H1 (cell line): Measurements from ENCODE around the gene CD200. TPM values are rescaled to one million over a fixed set of nuclear protein-coding genes. Genes with fewer than 3 reads are reported as not detected.

ENCODE experiments used
- CTCF ChIA-PET: fragments of 300-600 bp; sonication (Branson Sonifier 250); formaldehyde crosslinking; loops from one replicate; lab custom pipeline; 2021; ENCODE audit not compliant: partially characterized antibody; lab: Charles Lee
- POLR2A ChIA-PET: fragments of 300-600 bp; sonication (Branson Sonifier 250); formaldehyde crosslinking; loops from one replicate; lab custom pipeline; 2021; ENCODE audit warnings: inconsistent platforms; ENCODE audit not compliant: partially characterized antibody; lab: Charles Lee
- DNase-seq, 2 experiments: peaks; one replicate each; pipeline versions ENCODE4 v3.0.0 to v3.0.0-alpha.2; 2010 to 2022; ENCODE audit warnings: low spot score in 2 of 2, low read depth in 1 of 2, mixed read lengths in 1 of 2
- FAIRE-seq: peaks from 2 replicates; lab custom pipeline; 2011; peaks lifted over from hg19 to GRCh38; lab: Jason Lieb, UNC
- H2AFZ ChIP-seq: 2 replicates; pipeline ENCODE4 v1.8.1; 2012; ENCODE audit warnings: low read length, inconsistent platforms
- H2AK5ac ChIP-seq: 2 replicates; pipeline ENCODE4 v1.6.1; 2013; ENCODE audit warnings: low read depth, low read length
- H2BK120ac ChIP-seq: replicated peaks from 2 replicates; pipeline ENCODE3; 2013; ENCODE audit warnings: low read depth, low read length, inconsistent platforms
- H2BK12ac ChIP-seq: 2 replicates; pipeline ENCODE4 v1.6.1; 2013; ENCODE audit warnings: low read depth, low read length
- H2BK15ac ChIP-seq: 2 replicates; pipeline ENCODE4 v1.6.1; 2013; ENCODE audit warnings: low read length
- H2BK20ac ChIP-seq: 2 replicates; pipeline ENCODE4 v1.6.1; 2013; ENCODE audit warnings: low read length
- H2BK5ac ChIP-seq: 2 replicates; pipeline ENCODE4 v1.6.1; 2013; ENCODE audit warnings: low read depth, low read length
- H3K14ac ChIP-seq: 2 replicates; pipeline ENCODE4 v1.6.1; 2013; ENCODE audit warnings: inconsistent platforms; ENCODE audit not compliant: insufficient read length
- H3K18ac ChIP-seq: 2 replicates; pipeline ENCODE4 v1.6.1; 2013; ENCODE audit warnings: low read length; ENCODE audit errors: extremely low read depth
- H3K23ac ChIP-seq: 2 replicates; pipeline ENCODE4 v1.6.1; 2013; ENCODE audit warnings: inconsistent platforms; ENCODE audit not compliant: insufficient read length
- H3K23me2 ChIP-seq: 2 replicates; pipeline ENCODE4 v1.6.1; 2013; ENCODE audit warnings: low read depth, low read length
- H3K27ac ChIP-seq: 2 replicates; pipeline ENCODE4 v1.6.1; 2011; ENCODE audit warnings: low read depth, low read length, inconsistent platforms
- H3K27me3 ChIP-seq, 4 experiments: replicated peaks in 1 of 4; 1 replicate in 1 of 4; 2 replicates in 3 of 4; pipeline versions ENCODE4 v1.6.1 to v1.8.1; 2011 to 2013; ENCODE audit warnings: low read length in 3 of 4, mild to moderate bottlenecking in 3 of 4, inconsistent platforms in 2 of 4, mixed read lengths in 2 of 4, moderate library complexity in 1 of 4; ENCODE audit not compliant: control insufficient read depth in 3 of 4, insufficient read depth in 3 of 4; ENCODE audit errors: extremely low read depth in 1 of 4
- H3K36me3 ChIP-seq, 4 experiments: 2 replicates each; pipeline versions ENCODE4 v1.6.1 to v1.8.1; 2011 to 2013; ENCODE audit warnings: mild to moderate bottlenecking in 4 of 4, low read length in 3 of 4, moderate library complexity in 2 of 4, control low read depth in 1 of 4, inconsistent platforms in 1 of 4; ENCODE audit not compliant: insufficient read depth in 4 of 4, control insufficient read depth in 2 of 4
- H3K4ac ChIP-seq: replicated peaks from 2 replicates; pipeline ENCODE3; 2013; ENCODE audit warnings: low read length, low read depth, mixed read lengths, inconsistent platforms; ENCODE audit not compliant: insufficient read length
- H3K4me1 ChIP-seq, 4 experiments: replicated peaks in 1 of 4; 1 replicate in 1 of 4; 2 replicates in 3 of 4; pipeline versions ENCODE4 v1.6.1 to v1.8.1; 2011 to 2013; ENCODE audit warnings: low read length in 3 of 4, inconsistent platforms in 2 of 4, mixed read lengths in 1 of 4; ENCODE audit not compliant: insufficient read depth in 4 of 4, control insufficient read depth in 3 of 4
- H3K4me2 ChIP-seq, 2 experiments: 2 replicates each; pipeline versions ENCODE4 v1.6.1 to v1.8.1; 2011 to 2013; ENCODE audit warnings: low read depth in 2 of 2, low read length in 2 of 2, control low read depth in 1 of 2, inconsistent platforms in 1 of 2, mild to moderate bottlenecking in 1 of 2; ENCODE audit not compliant: insufficient read depth in 1 of 2
- H3K4me3 ChIP-seq, 4 experiments: fragments of 200-600, 300-600 bp in 1 of 4; sonication (generic), shearing (Covaris generic), sonication (Bioruptor Twin) in 1 of 4; 2 replicates each; pipeline versions ENCODE4 v1.5.1 to v1.8.1; 2011 to 2016; ENCODE audit warnings: low read length in 4 of 4, low read depth in 3 of 4, control low read depth in 2 of 4, inconsistent platforms in 2 of 4, mild to moderate bottlenecking in 2 of 4, mixed read lengths in 1 of 4, moderate library complexity in 1 of 4; ENCODE audit not compliant: insufficient read depth in 2 of 4; ENCODE audit errors: extremely low read depth in 1 of 4
- H3K56ac ChIP-seq: replicated peaks from 2 replicates; pipeline ENCODE3; 2013; ENCODE audit warnings: low read depth, mild to moderate bottlenecking, mixed read lengths, low read length, inconsistent platforms; ENCODE audit not compliant: insufficient read length
- H3K79me1 ChIP-seq: 2 replicates; pipeline ENCODE4 v1.6.1; 2013; ENCODE audit warnings: low read depth, low read length, control low read depth
- H3K79me2 ChIP-seq, 2 experiments: 2 replicates each; pipeline versions ENCODE4 v1.6.1 to v1.8.1; 2012 to 2013; ENCODE audit warnings: low read length in 2 of 2, mild to moderate bottlenecking in 2 of 2, inconsistent platforms in 1 of 2; ENCODE audit not compliant: insufficient read depth in 2 of 2, control insufficient read depth in 1 of 2
- H3K9ac ChIP-seq, 4 experiments: replicated peaks in 1 of 4; 1 replicate in 1 of 4; 2 replicates in 3 of 4; pipeline versions ENCODE4 v1.6.1 to v1.8.1; 2011 to 2013; ENCODE audit warnings: low read depth in 3 of 4, low read length in 3 of 4, control low read depth in 2 of 4, mild to moderate bottlenecking in 2 of 4, moderate library complexity in 2 of 4, inconsistent platforms in 1 of 4; ENCODE audit errors: extremely low read depth in 1 of 4
- H3K9me3 ChIP-seq, 2 experiments: 2 replicates each; pipeline versions ENCODE4 v1.6.1 to v1.8.1; 2012 to 2013; ENCODE audit warnings: mild to moderate bottlenecking in 2 of 2, moderate library complexity in 2 of 2, control low read depth in 1 of 2, inconsistent platforms in 1 of 2, low read depth in 1 of 2, low read length in 1 of 2, mixed read lengths in 1 of 2; ENCODE audit not compliant: insufficient read depth in 2 of 2
- H4K20me1 ChIP-seq, 2 experiments: replicated peaks in 1 of 2; 2 replicates each; pipeline versions ENCODE3 to v1.8.1; 2011 to 2013; ENCODE audit warnings: inconsistent platforms in 2 of 2, low read length in 2 of 2, mild to moderate bottlenecking in 1 of 2; ENCODE audit not compliant: insufficient read depth in 2 of 2, control insufficient read depth in 1 of 2
- H4K5ac ChIP-seq: 2 replicates; pipeline ENCODE4 v1.6.1; 2013; ENCODE audit warnings: low read length, low read depth, mixed read lengths, inconsistent platforms; ENCODE audit not compliant: insufficient read length
- H4K8ac ChIP-seq: 2 replicates; pipeline ENCODE4 v1.8.0; 2013; ENCODE audit warnings: mild to moderate bottlenecking, moderate library complexity, low read length, inconsistent platforms; ENCODE audit not compliant: insufficient read depth; ENCODE audit errors: extremely low read depth
- H4K91ac ChIP-seq: replicated peaks from 2 replicates; pipeline ENCODE3; 2013; ENCODE audit warnings: low read length, mixed read lengths, inconsistent platforms; ENCODE audit not compliant: insufficient read length
- POLR2AphosphoS5 ChIP-seq: IDR thresholded peaks from 2 replicates; pipeline ENCODE4 v1.6.1; 2011; ENCODE audit warnings: low read depth, low read length
- RBBP5 ChIP-seq: IDR thresholded peaks from 2 replicates; pipeline ENCODE4 v1.7.1; 2012; ENCODE audit warnings: low read depth, mild to moderate bottlenecking, inconsistent platforms, low read length, moderate library complexity, borderline replicate concordance
- SRF ChIP-seq: IDR thresholded peaks from 2 replicates; pipeline ENCODE4 v1.6.1; 2011; ENCODE audit warnings: mild to moderate bottlenecking, low read depth, low read length, moderate library complexity
- TBP ChIP-seq: IDR thresholded peaks from 2 replicates; pipeline ENCODE4 v1.6.1; 2011; ENCODE audit warnings: low read depth, low read length, improper control_type of control experiment
- WGBS, 2 experiments: shearing (Covaris generic) in 1 of 2; methylation state at CpG; one replicate each; pipeline versions ENCODE4 v1.1.6 to v1.1.7; 2013 to 2015; ENCODE audit warnings: low lambda C conversion rate in 2 of 2, mixed read lengths in 2 of 2, inconsistent platforms in 1 of 2, low coverage in 1 of 2, missing lambda C conversion rate in 1 of 2; ENCODE audit not compliant: insufficient replicate concordance in 2 of 2, insufficient coverage in 1 of 2, insufficient read length in 1 of 2; ENCODE audit errors: extremely low coverage in 1 of 2, missing lambda C conversion rate in 1 of 2; 5-methylcytosine and 5-hydroxymethylcytosine counted together
- long read RNA-seq, 2 experiments: library from RNA in 1 of 2; library from capped mRNA in 1 of 2; stranded (forward); transcript quantifications; one replicate each; pipeline ENCODE4 v2.0.0, GENCODE V29; 2021; ENCODE audit warnings: inconsistent platforms in 1 of 2
- polyA minus RNA-seq, 3 experiments: library from RNA; depleted of rRNA, polyadenylated mRNA; stranded (reverse); fragments of >200 nt; gene quantifications; 1 replicate in 2 of 3; 2 replicates in 1 of 3; pipeline ENCODE4 v1.2.3, GENCODE V29; 2011
- polyA plus RNA-seq, 7 experiments: library from polyadenylated mRNA; depleted of rRNA in 3 of 7; stranded (reverse) in 5 of 7; unstranded in 2 of 7; fragments of >200 nt in 5 of 7; fragments of 200-250 nt in 2 of 7; gene quantifications; 1 replicate in 5 of 7; 2 replicates in 1 of 7; 4 replicates in 1 of 7; pipeline versions ENCODE4 v1.2.1 to v1.2.3, GENCODE V29; 2011 to 2013; ENCODE audit warnings: missing spikeins in 2 of 7, mixed read lengths in 2 of 7
- total RNA-seq: library from RNA; stranded (reverse); fragmentation: NEBNext Ultra II Directional; extraction: Animal tissue kit (Norgen Biotek cat#: 25700); gene quantifications from 2 replicates; pipeline ENCODE4 v1.2.1, GENCODE V29; 2021
- TF ChIP-seq, protein P1 (sequence below): IDR thresholded peaks from 2 replicates; pipeline ENCODE4 v1.6.1; 2012; ENCODE audit warnings: inconsistent platforms

CD200 gene, protein sequence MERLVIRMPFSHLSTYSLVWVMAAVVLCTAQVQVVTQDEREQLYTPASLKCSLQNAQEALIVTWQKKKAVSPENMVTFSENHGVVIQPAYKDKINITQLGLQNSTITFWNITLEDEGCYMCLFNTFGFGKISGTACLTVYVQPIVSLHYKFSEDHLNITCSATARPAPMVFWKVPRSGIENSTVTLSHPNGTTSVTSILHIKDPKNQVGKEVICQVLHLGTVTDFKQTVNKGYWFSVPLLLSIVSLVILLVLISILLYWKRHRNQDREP
- total RNA-seq (50.2 and 51.9 TPM in 2 replicates), polyA plus RNA-seq (2011; rRNA removed) (25.0 and 45.8 TPM in 2 replicates), polyA minus RNA-seq (2011; rRNA and poly(A)+ RNA removed) (41.9 and 57.4 TPM in 2 replicates)
- polyA plus RNA-seq (2011; cell fraction: cytosol; rRNA removed): 39.3 TPM
- polyA plus RNA-seq (2011; cell fraction: nucleus; rRNA removed): 24.9 TPM
- polyA plus RNA-seq (2012, experiment 1 of 2): 46.2 to 51.4 TPM (median 49.5 TPM) in 4 replicates
- 7.0 TPM for polyA plus RNA-seq (2012, experiment 2 of 2)
- polyA plus RNA-seq (2013, experiment 1 of 2): 104 TPM
- 109 TPM for polyA plus RNA-seq (2013, experiment 2 of 2)
- 19.0 TPM for polyA minus RNA-seq (2011; cell fraction: cytosol; rRNA and poly(A)+ RNA removed)
- 38.7 TPM for polyA minus RNA-seq (2011; cell fraction: nucleus; rRNA and poly(A)+ RNA removed)
- long read RNA-seq, experiment 1, transcript CD200-202 (5 exons, 1,997 nt): major isoform, 8 of 55 reads
- long read RNA-seq, experiment 1, transcript CD200-201 (6 exons, 2,129 nt): major isoform, 8 of 55 reads
- long read RNA-seq, experiment 1, partial matches to known transcripts: 25 of 55 reads
- long read RNA-seq, experiment 1, other reads (novel, unspliced or antisense): 6 of 55 reads
- long read RNA-seq, experiment 2, transcript CD200-202 (5 exons, 1,997 nt): minor isoform, 23 of 78 reads
- long read RNA-seq, experiment 2, transcript CD200-201 (6 exons, 2,129 nt): major isoform, 24 of 78 reads
- long read RNA-seq, experiment 2, transcript CD200-203 (7 exons, 1,524 nt): minor isoform, 9 of 78 reads
- long read RNA-seq, experiment 2, partial matches to known transcripts: 5 of 78 reads
- long read RNA-seq, experiment 2, other reads (novel, unspliced or antisense): 12 of 78 reads

DNA sequence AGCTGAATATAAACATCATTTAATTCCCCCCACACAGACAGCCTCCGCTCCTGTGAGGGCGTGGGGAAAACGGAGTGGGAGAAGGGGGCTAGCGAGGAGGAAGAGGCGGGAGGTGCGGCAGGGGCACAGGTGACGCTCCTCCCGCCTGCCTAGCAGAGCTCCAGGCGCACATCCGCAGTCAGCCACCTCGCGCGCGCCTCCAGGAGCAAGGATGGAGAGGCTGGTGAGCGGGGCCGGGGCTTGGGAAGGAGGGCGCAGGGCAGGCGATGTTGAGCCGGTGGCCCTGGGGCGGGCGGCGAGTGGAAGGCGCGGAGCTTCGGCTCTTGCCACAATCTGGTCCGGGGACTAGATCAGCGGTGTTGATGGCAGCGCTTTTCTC, at the start of gene CD200:
TSS of gene CD200 (plus strand) at position 155 of the 379 bp plus-strand sequence. CDS start at position 212, 57 bp downstream.
- no peak for DNase-seq
- Histone ChIP-seq H3K9me3 (no peaks in the 10 kb centered on the region), H2BK15ac (0 out of 2 replicates have a peak within 1 kb of the TSS, but pooled peaks have one; percentile 5), H3K79me1 (peaks cover 10% of the 10 kb centered on the region), H3K4ac (peak within 1 kb of the TSS; percentile 92), H3K14ac (no peak within 1 kb of the TSS), H4K20me1 (no peaks in the 10 kb centered on the region), H2AK5ac (no peak within 1 kb of the TSS), H2BK12ac (no peak within 1 kb of the TSS), H3K18ac (peak within 1 kb of the TSS; percentile 93), H3K9ac (peak within 1 kb of the TSS; percentile 81 to 88 (median 84)), H4K8ac (peak within 1 kb of the TSS; percentile 88), H4K5ac (peak within 1 kb of the TSS; percentile 98), H3K4me2 (peak within 1 kb of the TSS; percentile 86), H2AFZ (no peak within 1 kb of the TSS), H2BK5ac (peak within 1 kb of the TSS; percentile 91), H3K23me2 (peaks cover 7% of the 10 kb centered on the region; the same call in 1 of the 2 replicates), H3K4me3 (peak within 1 kb of the TSS; percentile 63 to 86 (median 84)), H2BK20ac (no peak within 1 kb of the TSS; the same call in 1 of the 2 replicates), H3K23ac (no peak within 1 kb of the TSS), H3K4me1 (peaks cover 2 to 22% (median 10%) of the 10 kb centered on the region in 4 experiments; a peak in 6 of 7 replicates), H3K27ac (peak within 1 kb of the TSS; percentile 91), H3K27me3 (no peaks in the 10 kb centered on the region), H3K79me2 (peaks cover 18 to 55% of the 10 kb centered on the region in 2 experiments), H3K56ac (peak within 1 kb of the TSS; percentile 95), H2BK120ac (peak within 1 kb of the TSS; percentile 92), H3K36me3 (peaks cover 0 to 16% (median 8%) of the 10 kb centered on the region in 4 experiments; a peak in 4 of 8 replicates), H4K91ac (peak within 1 kb of the TSS; percentile 97)
- ChIA-PET POLR2A (interaction anchor here (0.6 to 3.0 kb wide), 23 partner anchors 8 to 310 kb away, joined by 3 to 29 read pairs (median 4); partner anchors contain the start of genes ATG3, SLC35A5 and SLC9C1), CTCF (interaction anchor here (0.6 to 5.9 kb wide), 20 partner anchors 8 to 378 kb away, joined by 3 to 31 read pairs (median 4); partner anchors contain the start of gene SLC9C1)
- no peak for FAIRE-seq
- WGBS, 2 experiments: 2% methylated on average over 28 of the region's 28 CpGs; no CpG with 5 or more reads in 1 of the 2 experiments
- TF ChIP-seq POLR2AphosphoS5 (peak; percentile 84), RBBP5 (peak; percentile 72; the same call in 1 of the 2 replicates), SRF (no peak), TBP (peak; percentile 79; the same call in 1 of the 2 replicates)
- TF ChIP-seq, protein P1, sequence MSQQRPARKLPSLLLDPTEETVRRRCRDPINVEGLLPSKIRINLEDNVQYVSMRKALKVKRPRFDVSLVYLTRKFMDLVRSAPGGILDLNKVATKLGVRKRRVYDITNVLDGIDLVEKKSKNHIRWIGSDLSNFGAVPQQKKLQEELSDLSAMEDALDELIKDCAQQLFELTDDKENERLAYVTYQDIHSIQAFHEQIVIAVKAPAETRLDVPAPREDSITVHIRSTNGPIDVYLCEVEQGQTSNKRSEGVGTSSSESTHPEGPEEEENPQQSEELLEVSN: peak; percentile 59; the same call in 1 of the 2 replicates
